Upper lobe of left lung (tissue), 6 donors: ENCODE data around the gene PBX2. TPM values are rescaled to one million over a fixed set of nuclear protein-coding genes. Genes with fewer than 3 reads are reported as not detected.
A peak's percentile ranks its signal among the peaks of the same experiment; 100 is the strongest.

Experiments used
- ATAC-seq, 2 donors: fragments of 200-7000 bp; cut with Tn5 transposase; one replicate each; pipeline ENCODE4 v1.9.1; 2022; ENCODE audit warnings: mild to moderate bottlenecking in 2 of 2, moderate library complexity in 2 of 2; ENCODE audit not compliant: low FRiP score in 2 of 2
- DNase-seq, 2 donors: peaks; one replicate each; pipeline ENCODE4 v3.0.0-alpha.2; 2019 to 2020
- H3K27ac ChIP-seq, 4 donors: fragments of 200-600 bp; sonication (generic); one replicate each; pipeline ENCODE4 v1.5.1; 2016 to 2019
- H3K27me3 ChIP-seq, 4 donors: fragments of 200-600 bp; sonication (generic); one replicate each; pipeline ENCODE4 v1.5.1; 2017 to 2019
- H3K36me3 ChIP-seq, 4 donors: fragments of 200-600 bp; sonication (generic); one replicate each; pipeline ENCODE4 v1.5.1; 2016 to 2019
- H3K4me1 ChIP-seq, 4 donors: fragments of 200-600 bp; sonication (generic); one replicate each; pipeline ENCODE4 v1.5.1; 2018 to 2019
- H3K4me3 ChIP-seq, 4 donors: fragments of 200-600 bp; sonication (generic); one replicate each; pipeline ENCODE4 v1.5.1; 2017 to 2019; ENCODE audit warnings: mild to moderate bottlenecking in 2 of 4, moderate library complexity in 1 of 4
- H3K9me3 ChIP-seq, 4 donors: fragments of 200-600 bp; sonication (generic); one replicate each; pipeline ENCODE4 v1.5.1; 2018 to 2019
- EP300 ChIP-seq, 4 donors: sonication (generic); formaldehyde crosslinking; IDR thresholded peaks; one replicate each; pipeline ENCODE4 v1.5.1; 2017; ENCODE audit warnings: antibody characterized with exemption in 4 of 4, control low read depth in 2 of 4
- POLR2A ChIP-seq, 4 donors: fragments of 450-650 bp; IDR thresholded peaks; one replicate each; pipeline ENCODE4 v1.5.1; 2016 to 2017; ENCODE audit warnings: antibody characterized with exemption in 4 of 4, mild to moderate bottlenecking in 2 of 4
- POLR2AphosphoS5 ChIP-seq, 2 donors: sonication (generic); formaldehyde crosslinking; IDR thresholded peaks; one replicate each; pipeline ENCODE4 v1.5.1; 2017; ENCODE audit warnings: antibody characterized with exemption in 2 of 2
- WGBS, 2 donors: methylation state at CpG; one replicate each; pipeline ENCODE4 v1.1.5; 2017 to 2018; 5-methylcytosine and 5-hydroxymethylcytosine counted together
- total RNA-seq, 6 donors: library from RNA; depleted of rRNA in 4 of 6; stranded (reverse); fragments of >200 nt in 4 of 6; gene quantifications; one replicate each; pipeline versions ENCODE4 v1.1.0 to v1.2.1, GENCODE V29; 2016 to 2021
- TF ChIP-seq, protein P1 (sequence below), 6 experiments: fragments of 450-650 bp in 4 of 6; fragments of 200-600 bp in 2 of 6; sonication (generic) in 2 of 6; IDR thresholded peaks; one replicate each; pipeline ENCODE4 v1.5.1; 2016 to 2019; ENCODE audit warnings: antibody characterized with exemption in 6 of 6
- donor health status: DM: no; HTN: no; CAD: no; lungs with moderate emphysema.
- donor health status: DM: no; HTN: yes; CAD: no; lungs with severe emphysema.

Gene PBX2
- total RNA-seq, 6 donors from 2014 or later = 78.6 to 147 (median 93.4) TPM

DNA sequence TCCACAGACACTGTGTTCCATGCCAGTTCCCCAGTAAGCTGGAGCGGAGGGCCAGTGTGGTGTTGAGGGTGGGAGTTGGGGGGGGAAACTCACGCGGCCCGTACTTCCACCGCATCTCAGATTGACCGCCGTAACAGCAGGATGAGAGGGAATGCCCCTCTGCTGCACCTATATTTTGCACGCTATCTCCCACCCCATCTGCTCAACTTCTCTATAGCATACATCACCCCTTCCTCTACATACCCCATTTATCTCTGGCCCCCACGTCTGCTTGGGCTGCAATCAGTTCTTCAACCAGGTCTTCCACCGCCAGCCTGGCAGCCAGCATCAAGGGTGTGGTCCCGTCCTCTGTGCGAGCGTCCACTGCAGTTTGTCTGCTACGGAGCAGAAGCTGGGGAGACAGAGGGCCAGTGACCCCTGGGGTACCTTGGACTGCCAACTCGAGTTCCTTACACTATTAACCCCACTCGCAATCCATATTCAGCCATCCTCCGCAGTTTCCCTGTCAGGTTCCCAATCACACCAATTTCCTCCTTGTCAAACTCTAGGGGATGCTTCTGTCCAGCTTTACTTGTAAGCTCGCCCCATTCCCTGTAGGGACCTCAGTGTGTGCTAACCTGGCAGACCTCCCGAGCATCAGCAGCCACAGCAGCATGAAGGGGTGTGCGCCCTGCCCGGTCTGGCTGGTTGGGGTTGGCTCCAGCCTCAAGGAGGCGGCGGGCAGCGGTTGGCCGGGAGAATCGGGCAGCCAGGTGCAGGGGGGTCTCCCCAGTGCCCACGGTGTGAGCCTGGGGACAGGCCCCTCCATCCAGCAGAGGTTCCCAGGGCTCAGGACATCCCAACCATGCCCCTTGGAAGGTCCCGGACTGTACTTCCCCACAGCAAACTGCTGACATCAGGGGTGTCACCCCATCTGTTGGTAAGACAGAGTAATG is 6.9 kb upstream of the PBX2 start:
- H3K27me3 ChIP-seq = no peaks in the 10 kb centered on the region
- peak overlapping the region; percentile 63 to 65 (median 64) for H3K4me3 ChIP-seq
- H3K4me1 ChIP-seq = peaks cover 37 to 47% (median 41%) of the 10 kb centered on the region in 4 donors
- ATAC-seq (no peak), DNase-seq (peak in 1 of 2 donors; percentile 86)
- peak overlapping the region; percentile 97 to 100 (median 98) for H3K27ac ChIP-seq
- WGBS, 2 donors = 38 to 39% methylated on average over 21 to 28 of the region's 28 CpGs
- TF ChIP-seq POLR2AphosphoS5 (IDR thresholded peaks at IDR 0.05) (no peak), EP300 (IDR thresholded peaks at IDR 0.05) (no peak), POLR2A (IDR thresholded peaks at IDR 0.05) (no peak)
- TF ChIP-seq, protein P1, sequence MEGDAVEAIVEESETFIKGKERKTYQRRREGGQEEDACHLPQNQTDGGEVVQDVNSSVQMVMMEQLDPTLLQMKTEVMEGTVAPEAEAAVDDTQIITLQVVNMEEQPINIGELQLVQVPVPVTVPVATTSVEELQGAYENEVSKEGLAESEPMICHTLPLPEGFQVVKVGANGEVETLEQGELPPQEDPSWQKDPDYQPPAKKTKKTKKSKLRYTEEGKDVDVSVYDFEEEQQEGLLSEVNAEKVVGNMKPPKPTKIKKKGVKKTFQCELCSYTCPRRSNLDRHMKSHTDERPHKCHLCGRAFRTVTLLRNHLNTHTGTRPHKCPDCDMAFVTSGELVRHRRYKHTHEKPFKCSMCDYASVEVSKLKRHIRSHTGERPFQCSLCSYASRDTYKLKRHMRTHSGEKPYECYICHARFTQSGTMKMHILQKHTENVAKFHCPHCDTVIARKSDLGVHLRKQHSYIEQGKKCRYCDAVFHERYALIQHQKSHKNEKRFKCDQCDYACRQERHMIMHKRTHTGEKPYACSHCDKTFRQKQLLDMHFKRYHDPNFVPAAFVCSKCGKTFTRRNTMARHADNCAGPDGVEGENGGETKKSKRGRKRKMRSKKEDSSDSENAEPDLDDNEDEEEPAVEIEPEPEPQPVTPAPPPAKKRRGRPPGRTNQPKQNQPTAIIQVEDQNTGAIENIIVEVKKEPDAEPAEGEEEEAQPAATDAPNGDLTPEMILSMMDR (IDR thresholded peaks at IDR 0.05) = no peak
- H3K36me3 ChIP-seq = peaks cover 0 to 33% (median 1%) of the 10 kb centered on the region in 4 donors
- H3K9me3 ChIP-seq = no peaks in the 10 kb centered on the region

DNA sequence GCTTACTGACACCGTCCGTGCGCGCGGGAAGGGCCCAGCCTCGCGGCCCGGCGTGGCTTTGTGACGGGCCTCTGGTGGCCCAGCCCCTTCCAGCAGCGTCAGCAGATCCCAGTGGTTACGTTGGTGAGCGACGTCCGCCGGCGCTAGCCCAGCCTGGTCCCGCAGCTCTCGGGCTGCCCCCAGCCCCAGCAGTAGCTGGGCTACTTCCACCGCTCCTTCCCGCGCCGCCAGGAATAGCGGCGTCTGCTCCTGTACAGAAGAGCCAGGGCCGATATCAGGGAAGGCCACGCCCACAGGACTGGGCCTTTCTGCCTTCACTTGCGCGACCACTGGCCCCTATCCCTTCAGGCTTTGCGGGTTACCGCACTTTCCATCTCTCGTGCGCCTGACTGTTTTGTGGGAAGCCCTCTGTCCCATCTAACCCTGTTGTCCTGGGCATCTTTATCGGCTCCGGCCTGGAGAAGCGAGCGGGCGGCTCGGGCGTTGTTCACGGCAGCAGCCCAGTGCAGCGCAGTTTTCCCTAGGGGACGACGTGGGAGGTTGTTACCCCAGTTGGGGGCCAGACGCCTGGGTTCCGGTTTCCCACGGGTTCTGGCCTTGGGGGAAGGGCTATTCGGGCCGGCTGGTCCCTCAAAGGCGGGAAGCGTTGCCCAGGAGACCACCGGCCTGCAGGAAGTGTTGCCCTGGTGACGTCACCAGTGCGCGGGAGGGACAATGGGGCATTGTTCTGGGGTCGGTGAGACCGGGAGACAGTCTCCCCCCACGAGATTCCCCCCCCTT is 6.1 kb upstream of the PBX2 start:
- Histone ChIP-seq H3K27ac (peak overlapping the region; percentile 97 to 100 (median 98)), H3K4me3 (peak overlapping the region; percentile 63 to 65 (median 64)), H3K36me3 (peaks cover 0 to 25% (median 1%) of the 10 kb centered on the region in 4 donors), H3K4me1 (peaks cover 43 to 55% (median 49%) of the 10 kb centered on the region in 4 donors), H3K9me3 (no peaks in the 10 kb centered on the region), H3K27me3 (no peaks in the 10 kb centered on the region)
- DNase-seq (peak; percentile 89 to 93), ATAC-seq (peak; percentile 47 to 50)
- TF ChIP-seq EP300 (IDR thresholded peaks at IDR 0.05) = peak in 2 of 4 donors; percentile 26 to 88
- TF ChIP-seq POLR2A (IDR thresholded peaks at IDR 0.05) = peak; percentile 48 to 98 (median 97)
- TF ChIP-seq POLR2AphosphoS5 (IDR thresholded peaks at IDR 0.05) = peak; percentile 90 to 92
- TF ChIP-seq, protein P1 (IDR thresholded peaks at IDR 0.05) = peak in 3 of 6 experiments; percentile 8 to 26 (median 22)
- WGBS, 2 donors = 0% methylated on average over 17 to 51 of the region's 58 CpGs

DNA sequence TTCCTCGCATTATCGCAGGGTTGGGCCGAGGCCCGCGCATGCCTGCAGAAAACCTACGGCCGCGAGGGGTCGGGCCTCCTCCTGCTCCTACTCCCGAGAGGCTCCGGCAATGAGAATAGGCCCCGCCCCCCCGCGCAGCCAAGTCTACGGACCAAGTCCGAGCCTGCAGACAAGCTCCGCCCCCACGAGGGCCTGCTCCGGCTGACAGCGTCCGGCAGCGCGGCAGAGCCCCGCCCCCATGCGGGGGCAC is 5.6 kb upstream of the PBX2 start:
- Histone ChIP-seq H3K9me3 (no peaks in the 10 kb centered on the region), H3K36me3 (peaks cover 0 to 20% (median under 1%) of the 10 kb centered on the region in 4 donors), H3K27ac (peak overlapping the region; percentile 97 to 100 (median 98)), H3K4me1 (peaks cover 49 to 60% (median 54%) of the 10 kb centered on the region in 4 donors), H3K4me3 (peak overlapping the region in 3 of 4 donors; percentile 63 to 65 (median 64)), H3K27me3 (no peaks in the 10 kb centered on the region)
- ATAC-seq = peak; percentile 95 to 97
- WGBS, 2 donors = 0% methylated on average over 7 of the region's 25 CpGs; no CpG with 5 or more reads in 1 of the 2 donors
- TF ChIP-seq EP300 (IDR thresholded peaks at IDR 0.05) = no peak
- TF ChIP-seq, protein P1 (IDR thresholded peaks at IDR 0.05) = peak; percentile 51 to 92 (median 86)
- DNase-seq = peak; percentile 100

DNA sequence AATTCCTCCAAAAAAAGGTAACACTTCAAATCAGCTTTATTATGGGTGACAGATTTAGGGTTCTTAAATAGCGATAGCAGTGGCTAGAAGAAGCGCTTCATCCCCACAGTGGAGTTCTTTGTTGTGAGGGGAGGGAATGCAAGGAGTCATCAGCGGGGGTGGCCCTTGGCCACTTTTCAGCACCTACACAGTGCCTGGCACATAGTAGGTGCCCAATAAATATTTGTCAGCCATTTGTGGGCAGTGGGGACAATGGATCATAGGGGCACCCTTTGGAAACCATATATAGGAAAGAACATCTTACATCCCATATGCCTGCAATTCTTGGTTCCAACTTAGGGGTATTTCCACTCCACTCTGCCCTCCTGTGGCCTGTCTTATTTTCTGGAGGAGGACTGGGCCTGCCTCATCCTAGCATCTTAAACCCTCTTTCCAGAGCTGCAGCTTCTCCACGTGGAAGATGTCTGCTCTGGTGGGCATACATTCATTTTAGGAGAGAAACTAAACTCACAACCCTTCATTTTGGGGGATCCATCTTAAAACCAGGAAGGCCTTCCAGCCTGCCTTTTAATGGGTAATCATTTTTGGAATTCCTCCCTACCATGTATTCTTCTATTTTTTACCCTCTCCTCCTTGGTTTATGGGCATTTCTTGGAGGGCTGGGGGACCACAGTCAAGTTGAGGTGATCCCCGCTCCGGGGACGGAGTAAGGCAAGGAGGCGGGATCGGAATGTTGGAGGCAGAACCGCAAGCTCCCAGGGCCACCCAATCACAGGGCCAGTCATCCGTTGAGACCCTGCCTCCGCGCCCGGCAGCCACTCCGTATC is 5.0 kb upstream of the PBX2 start:
- H3K4me3 ChIP-seq = peak overlapping the region in 3 of 4 donors; percentile 63 to 65 (median 64)
- H3K27ac ChIP-seq = peak overlapping the region; percentile 78 to 100 (median 97)
- TF ChIP-seq EP300 (IDR thresholded peaks at IDR 0.05) = no peak
- TF ChIP-seq, protein P1 (IDR thresholded peaks at IDR 0.05) = peak in 4 of 6 experiments; percentile 7 to 49 (median 15)
- peak; percentile 11 to 81 for TF ChIP-seq POLR2AphosphoS5 (IDR thresholded peaks at IDR 0.05)
- peak in 2 of 4 donors; percentile 11 to 90 for TF ChIP-seq POLR2A (IDR thresholded peaks at IDR 0.05)
- DNase-seq (no peak), ATAC-seq (no peak)
- 23 to 29% methylated on average over 10 to 11 of the region's 15 CpGs for WGBS, 2 donors
- H3K36me3 ChIP-seq = peaks cover 0 to 17% (median 0%) of the 10 kb centered on the region in 4 donors
- H3K27me3 ChIP-seq = no peaks in the 10 kb centered on the region
- H3K4me1 ChIP-seq = peaks cover 51 to 64% (median 56%) of the 10 kb centered on the region in 4 donors
- no peaks in the 10 kb centered on the region for H3K9me3 ChIP-seq
